Measurements from ENCODE around the gene CCDC171. TPM values are rescaled to one million over a fixed set of nuclear protein-coding genes. Genes with fewer than 3 reads are reported as not detected.
"Not testable (repeated sequence)": the region's sequence is repeated elsewhere in the genome, so short reads cannot be mapped to it uniquely, and the experiment has no call there.

CCDC171 gene
- total and polyA plus RNA-seq, 2 donors, result 1.6 to 20.4 TPM

- WGBS, result 94% methylated on average over 5 of the region's 5 CpGs
- H3K4me1 ChIP-seq (ENCODE audit: insufficient read depth); H3K4me3 ChIP-seq (ENCODE audit: low read depth, low read length); DNase-seq (ENCODE audit: extremely low spot score); H3K27ac ChIP-seq (ENCODE audit: low read depth); H3K36me3 ChIP-seq (ENCODE audit: insufficient read depth): not testable (repeated sequence)
These were observed 25.8 kb upstream of the CCDC171 start for GRCh38 chr9:15527035-15527434.

GRCh38 chr9:15529566-15530324 lies 23.1 kb upstream of the CCDC171 start:
- no peak for DNase-seq (ENCODE audit: extremely low spot score)
- no peaks in the 10 kb centered on the region for H3K36me3 ChIP-seq (ENCODE audit: insufficient read depth)
- H3K4me1 ChIP-seq (ENCODE audit: insufficient read depth), result no peaks in the 10 kb centered on the region
- no peak overlapping the region for H3K4me3 ChIP-seq (ENCODE audit: low read depth, low read length)
- 55% methylated on average over 4 of the region's 4 CpGs for WGBS
- H3K27ac ChIP-seq (ENCODE audit: low read depth), result no peak overlapping the region

GRCh38 chr9:15531380-15531779 lies 21.5 kb upstream of the CCDC171 start:
- Histone ChIP-seq H3K4me3 (ENCODE audit: low read depth, low read length) (no peak overlapping the region), H3K27ac (ENCODE audit: low read depth) (no peak overlapping the region), H3K36me3 (ENCODE audit: insufficient read depth) (no peaks in the 10 kb centered on the region), H3K4me1 (ENCODE audit: insufficient read depth) (no peaks in the 10 kb centered on the region)
- 43% methylated on average over 1 of the region's 1 CpG for WGBS
- DNase-seq (ENCODE audit: extremely low spot score), result no peak

GRCh38 chr9:15541872-15542271 lies 11.0 kb upstream of the CCDC171 start:
- WGBS, result 18% methylated on average over 2 of the region's 2 CpGs
- Histone ChIP-seq H3K4me1 (ENCODE audit: insufficient read depth) (no peaks in the 10 kb centered on the region), H3K27ac (ENCODE audit: low read depth) (no peak overlapping the region), H3K36me3 (ENCODE audit: insufficient read depth) (no peaks in the 10 kb centered on the region), H3K4me3 (ENCODE audit: low read depth, low read length) (no peak overlapping the region)
- no peak for DNase-seq (ENCODE audit: extremely low spot score)

GRCh38 chr9:15542624-15543023 lies 10.2 kb upstream of the CCDC171 start:
- Histone ChIP-seq H3K4me1 (ENCODE audit: insufficient read depth) (no peaks in the 10 kb centered on the region), H3K27ac (ENCODE audit: low read depth) (no peak overlapping the region), H3K4me3 (ENCODE audit: low read depth, low read length) (no peak overlapping the region), H3K36me3 (ENCODE audit: insufficient read depth) (no peaks in the 10 kb centered on the region)
- no peak for DNase-seq (ENCODE audit: extremely low spot score)
- 87% methylated on average over 2 of the region's 2 CpGs for WGBS

GRCh38 chr9:15543047-15543813 lies 9.6 kb upstream of the CCDC171 start:
- Histone ChIP-seq H3K4me3 (ENCODE audit: low read depth, low read length) (no peak overlapping the region), H3K27ac (ENCODE audit: low read depth) (no peak overlapping the region), H3K36me3 (ENCODE audit: insufficient read depth) (no peaks in the 10 kb centered on the region), H3K4me1 (ENCODE audit: insufficient read depth) (no peaks in the 10 kb centered on the region)
- no peak for DNase-seq (ENCODE audit: extremely low spot score)
- 61% methylated on average over 4 of the region's 4 CpGs for WGBS

- no peak overlapping the region for H3K4me3 ChIP-seq (ENCODE audit: low read depth, low read length)
- H3K27ac ChIP-seq (ENCODE audit: low read depth), result no peak overlapping the region
- DNase-seq (ENCODE audit: extremely low spot score), result no peak
- 92% methylated on average over 2 of the region's 2 CpGs for WGBS
- no peaks in the 10 kb centered on the region for H3K4me1 ChIP-seq (ENCODE audit: insufficient read depth)
- H3K36me3 ChIP-seq (ENCODE audit: insufficient read depth), result no peaks in the 10 kb centered on the region
These were observed 3.2 kb upstream of the CCDC171 start for GRCh38 chr9:15549611-15550010.

GRCh38 chr9:15553528-15553898 lies 670 bp downstream of the CCDC171 start:
- Histone ChIP-seq H3K36me3 (ENCODE audit: insufficient read depth) (no peaks in the 10 kb centered on the region), H3K4me3 (ENCODE audit: low read depth, low read length) (peak overlapping the region; percentile 60), H3K4me1 (ENCODE audit: insufficient read depth) (no peaks in the 10 kb centered on the region), H3K27ac (ENCODE audit: low read depth) (no peak overlapping the region)
- no peak for DNase-seq (ENCODE audit: extremely low spot score)
- 1% methylated on average over 13 of the region's 13 CpGs for WGBS

- Histone ChIP-seq H3K36me3 (ENCODE audit: insufficient read depth) (no peaks in the 10 kb centered on the region), H3K4me1 (ENCODE audit: insufficient read depth) (no peaks in the 10 kb centered on the region), H3K4me3 (ENCODE audit: low read depth, low read length) (no peak overlapping the region), H3K27ac (ENCODE audit: low read depth) (no peak overlapping the region)
- 91% methylated on average over 2 of the region's 2 CpGs for WGBS
- no peak for DNase-seq (ENCODE audit: extremely low spot score)
These were observed 17.9 kb downstream of the CCDC171 start for GRCh38 chr9:15570769-15571168.

- Histone ChIP-seq H3K4me3 (ENCODE audit: low read depth, low read length) (no peak overlapping the region), H3K36me3 (ENCODE audit: insufficient read depth) (no peaks in the 10 kb centered on the region), H3K27ac (ENCODE audit: low read depth) (no peak overlapping the region), H3K4me1 (ENCODE audit: insufficient read depth) (no peaks in the 10 kb centered on the region)
- DNase-seq (ENCODE audit: extremely low spot score), result no peak
- WGBS, result 96% methylated on average over 1 of the region's 1 CpG
These were observed 19.4 kb downstream of the CCDC171 start for GRCh38 chr9:15572200-15572770.

- no peaks in the 10 kb centered on the region for H3K4me1 ChIP-seq (ENCODE audit: insufficient read depth)
- WGBS, result 61% methylated on average over 8 of the region's 8 CpGs
- no peak overlapping the region for H3K27ac ChIP-seq (ENCODE audit: low read depth)
- DNase-seq (ENCODE audit: extremely low spot score), result no peak
- H3K4me3 ChIP-seq (ENCODE audit: low read depth, low read length), result no peak overlapping the region
- H3K36me3 ChIP-seq (ENCODE audit: insufficient read depth), result no peaks in the 10 kb centered on the region
These were observed 23.7 kb downstream of the CCDC171 start for GRCh38 chr9:15576350-15577050.

GRCh38 chr9:15578714-15579113 lies 25.9 kb downstream of the CCDC171 start:
- no peaks in the 10 kb centered on the region for H3K4me1 ChIP-seq (ENCODE audit: insufficient read depth)
- DNase-seq (ENCODE audit: extremely low spot score), result no peak
- H3K36me3 ChIP-seq (ENCODE audit: insufficient read depth), result no peaks in the 10 kb centered on the region
- WGBS, result 49% methylated on average over 6 of the region's 6 CpGs
- H3K27ac ChIP-seq (ENCODE audit: low read depth), result no peak overlapping the region
- no peak overlapping the region for H3K4me3 ChIP-seq (ENCODE audit: low read depth, low read length)

- H3K27ac ChIP-seq (ENCODE audit: low read depth), result no peak overlapping the region
- H3K36me3 ChIP-seq (ENCODE audit: insufficient read depth), result no peaks in the 10 kb centered on the region
- no peak overlapping the region for H3K4me3 ChIP-seq (ENCODE audit: low read depth, low read length)
- no peak for DNase-seq (ENCODE audit: extremely low spot score)
- no peaks in the 10 kb centered on the region for H3K4me1 ChIP-seq (ENCODE audit: insufficient read depth)
- WGBS, result 91% methylated on average over 3 of the region's 3 CpGs
These were observed 31.5 kb downstream of the CCDC171 start for GRCh38 chr9:15584379-15584778.
